Mesodermal cell (in vitro differentiated cells): ENCODE data around the gene ZNF594.
"Not testable (repeated sequence)": the region's sequence is repeated elsewhere in the genome, so short reads cannot be mapped to it uniquely, and the experiment has no call there.

Source experiments
- H3K27ac ChIP-seq: 2 replicates; pipeline ENCODE4 v1.7.0; 2013; ENCODE audit warnings: mild to moderate bottlenecking, low read depth, low read length, moderate library complexity; ENCODE audit not compliant: severe bottlenecking
- H3K36me3 ChIP-seq: 2 replicates; pipeline ENCODE4 v1.7.1; 2013; ENCODE audit warnings: mild to moderate bottlenecking, low read length, moderate library complexity; ENCODE audit not compliant: control insufficient read depth, insufficient read depth
- H3K4me1 ChIP-seq: one replicate; pipeline ENCODE4 v1.7.1; 2013; ENCODE audit warnings: mild to moderate bottlenecking, low read length; ENCODE audit not compliant: insufficient read depth, control insufficient read depth, poor library complexity, severe bottlenecking
- H3K4me3 ChIP-seq: 2 replicates; pipeline ENCODE4 v1.7.0; 2013; ENCODE audit warnings: low read length, control low read depth, mild to moderate bottlenecking; ENCODE audit not compliant: insufficient read depth, poor library complexity, severe bottlenecking; ENCODE audit errors: extremely low read depth
- H3K9me3 ChIP-seq: 2 replicates; pipeline ENCODE4 v1.7.1; 2013; ENCODE audit warnings: mild to moderate bottlenecking, low read length, moderate library complexity; ENCODE audit not compliant: control insufficient read depth
- WGBS, 2 experiments: methylation state at CpG; one replicate each; pipeline ENCODE4 v1.1.5; 2013; ENCODE audit warnings: missing lambda C conversion rate in 2 of 2; ENCODE audit not compliant: insufficient coverage in 2 of 2; 5-methylcytosine and 5-hydroxymethylcytosine counted together

The ZNF594 gene

DNA sequence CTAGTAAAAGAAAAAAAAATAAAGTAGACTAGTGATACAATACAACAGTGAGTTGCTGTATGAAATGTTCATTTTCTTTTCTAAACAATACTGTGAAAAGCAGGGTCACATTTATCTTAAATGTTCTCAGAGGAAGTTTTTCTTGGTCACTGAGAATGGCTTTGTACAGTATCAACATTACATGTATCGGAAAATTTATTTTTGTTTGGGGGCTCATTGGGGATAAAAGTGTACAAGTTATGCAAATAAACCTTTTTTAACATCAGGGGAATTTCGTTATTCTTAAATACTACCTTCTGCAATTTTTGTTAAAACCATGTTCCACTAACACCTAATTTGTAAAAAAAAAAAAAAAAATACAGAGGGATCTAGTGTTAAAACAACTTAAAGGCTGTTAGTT is 8.7 kb upstream of the ZNF594 start:
- no CpG with 5 or more reads among the region's 2 CpGs for WGBS, 2 experiments
- H3K27ac ChIP-seq: no peak overlapping the region
- no peak overlapping the region for H3K4me3 ChIP-seq
- H3K9me3 ChIP-seq: no peaks in the 10 kb centered on the region
- no peaks in the 10 kb centered on the region for H3K4me1 ChIP-seq
- no peaks in the 10 kb centered on the region for H3K36me3 ChIP-seq

DNA sequence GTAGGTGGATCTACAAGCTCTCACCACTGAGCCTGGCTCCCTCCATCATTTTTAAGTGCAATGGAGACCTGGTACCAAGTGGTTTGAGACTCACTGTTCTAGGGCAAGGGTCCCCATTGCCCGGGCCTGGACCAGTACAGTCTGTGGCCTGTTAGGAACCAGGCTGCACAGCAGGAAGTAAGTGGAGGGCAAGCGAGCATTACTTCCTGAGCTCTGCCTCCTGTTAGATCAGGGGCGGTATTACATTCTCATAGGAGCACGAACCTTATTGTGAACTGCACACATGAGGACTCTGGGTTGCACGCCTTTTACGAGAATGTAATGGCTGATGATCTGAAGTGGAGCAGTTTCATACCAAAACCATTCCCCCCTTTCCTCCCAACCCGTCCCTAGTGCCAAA is 6.8 kb upstream of the ZNF594 start:
- Histone ChIP-seq H3K4me3 (no peak overlapping the region), H3K27ac (no peak overlapping the region), H3K9me3 (no peaks in the 10 kb centered on the region), H3K4me1 (no peaks in the 10 kb centered on the region), H3K36me3 (no peaks in the 10 kb centered on the region)
- WGBS, 2 experiments: 91 to 98% methylated on average over 5 to 6 of the region's 7 CpGs

DNA sequence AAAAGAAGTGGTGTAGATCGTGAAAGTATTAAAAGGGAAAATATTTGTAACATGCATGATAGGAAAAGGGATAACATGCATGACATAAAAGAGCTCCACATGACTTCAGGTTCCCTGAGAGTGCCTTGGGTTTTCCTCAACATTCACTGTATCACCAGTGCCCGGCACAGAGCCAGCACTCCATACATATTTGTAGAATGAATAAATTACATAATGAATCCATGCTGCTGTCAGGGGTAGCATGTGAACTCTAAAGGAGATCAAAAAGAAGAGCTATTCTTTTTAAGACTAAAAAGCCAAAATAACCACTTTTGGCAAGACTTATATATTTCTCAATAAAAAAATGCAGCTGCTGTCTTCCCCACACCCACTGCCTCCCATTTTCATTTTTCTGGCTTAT is 2.7 kb upstream of the ZNF594 start:
- H3K36me3 ChIP-seq: peaks cover 8% of the 10 kb centered on the region
- no peak overlapping the region for H3K27ac ChIP-seq
- peaks cover 20% of the 10 kb centered on the region for H3K9me3 ChIP-seq
- H3K4me1 ChIP-seq: no peaks in the 10 kb centered on the region
- 63 to 100% methylated on average over 1 of the region's 2 CpGs for WGBS, 2 experiments
- no peak overlapping the region for H3K4me3 ChIP-seq

DNA sequence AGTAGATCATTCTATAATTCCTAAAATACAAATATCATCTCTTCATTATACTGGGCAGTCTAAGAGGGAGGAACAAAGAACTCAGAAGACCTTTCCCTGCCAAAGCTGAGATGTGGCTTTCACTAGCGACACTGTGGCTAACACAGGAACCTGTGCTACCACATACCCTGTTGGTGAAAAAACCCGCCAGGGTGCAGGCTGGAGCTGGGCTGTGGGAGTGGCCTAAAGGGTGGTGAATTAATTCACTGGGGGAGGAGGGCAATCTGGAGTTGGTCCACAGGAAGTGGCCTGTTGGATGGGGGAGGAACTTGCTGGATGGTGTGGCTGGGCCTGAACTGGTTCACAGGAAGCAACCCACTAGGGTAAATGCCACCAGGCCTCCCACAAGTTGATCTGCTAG is 7.4 kb downstream of the ZNF594 start:
- H3K4me3 ChIP-seq: no peak overlapping the region
- no peak overlapping the region for H3K27ac ChIP-seq
- WGBS, 2 experiments: 90% methylated on average over 2 of the region's 2 CpGs; no CpG with 5 or more reads in 1 of the 2 experiments
- no peaks in the 10 kb centered on the region for H3K4me1 ChIP-seq
- peaks cover 75% of the 10 kb centered on the region for H3K9me3 ChIP-seq
- peaks cover 37% of the 10 kb centered on the region for H3K36me3 ChIP-seq

DNA sequence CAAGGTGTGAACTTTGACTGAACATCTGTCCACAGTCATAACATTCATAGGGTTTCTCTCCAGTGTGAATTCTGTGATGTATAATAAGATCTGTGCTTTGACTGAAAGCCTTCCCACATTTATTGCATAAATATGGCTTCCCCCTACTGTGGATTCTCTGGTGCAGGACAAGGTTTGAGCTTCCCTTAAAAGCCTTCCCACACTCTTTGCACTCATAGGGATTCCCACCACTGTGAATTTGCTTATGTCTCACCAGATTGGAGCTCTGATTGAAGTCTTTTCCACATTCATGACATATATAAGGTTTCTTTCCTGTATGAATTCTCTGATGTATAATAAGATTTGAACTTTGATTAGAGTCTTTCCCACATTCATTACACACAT is 8.3 kb downstream of the ZNF594 start:
- Histone ChIP-seq H3K27ac (no peak overlapping the region), H3K36me3 (peaks cover 39% of the 10 kb centered on the region), H3K4me1 (no peaks in the 10 kb centered on the region), H3K4me3 (no peak overlapping the region), H3K9me3 (peaks cover 77% of the 10 kb centered on the region)

DNA sequence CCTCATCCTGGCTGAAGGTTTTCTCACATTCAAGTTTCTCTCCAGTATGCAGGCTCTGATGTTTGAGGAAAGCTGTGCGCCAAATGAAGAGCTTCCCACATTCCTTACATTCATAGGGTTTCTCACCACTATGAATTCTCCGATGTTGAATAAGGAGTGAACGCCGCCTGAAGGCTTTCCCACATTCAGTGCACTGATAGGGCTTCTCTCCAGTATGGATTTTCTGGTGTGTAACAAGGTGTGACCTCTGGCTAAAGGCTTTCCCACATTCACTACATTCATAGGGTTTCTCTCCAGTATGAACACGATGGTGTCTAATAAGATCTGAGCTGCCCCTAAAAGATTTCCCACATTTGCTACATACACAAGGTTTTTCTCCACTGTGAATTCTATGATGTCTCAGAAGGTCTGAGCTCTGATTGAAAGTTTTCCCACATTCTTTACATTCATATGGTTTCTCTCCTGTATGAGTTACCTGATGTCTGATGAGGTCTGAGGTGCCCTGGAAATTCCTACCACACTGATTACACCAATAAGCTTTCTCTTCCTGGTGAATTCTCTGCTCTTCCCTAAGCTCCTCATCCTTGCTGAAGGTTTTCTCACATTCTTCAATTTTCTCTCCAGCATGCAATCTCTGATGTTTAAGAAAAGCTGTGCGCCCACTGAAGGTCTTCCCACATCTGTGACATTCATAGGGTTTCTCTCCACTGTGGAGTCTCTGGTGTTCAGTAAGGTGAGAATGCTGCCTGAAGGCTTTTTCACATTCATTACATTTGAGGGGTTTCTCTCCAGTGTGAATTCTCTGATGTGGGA is 8.9 kb downstream of the ZNF594 start:
- peaks cover 39% of the 10 kb centered on the region for H3K36me3 ChIP-seq
- no peak overlapping the region for H3K4me3 ChIP-seq
- H3K4me1 ChIP-seq: no peaks in the 10 kb centered on the region
- H3K27ac ChIP-seq: no peak overlapping the region
- 94 to 100% methylated on average over 1 to 3 of the region's 6 CpGs for WGBS, 2 experiments
- peaks cover 77% of the 10 kb centered on the region for H3K9me3 ChIP-seq

DNA sequence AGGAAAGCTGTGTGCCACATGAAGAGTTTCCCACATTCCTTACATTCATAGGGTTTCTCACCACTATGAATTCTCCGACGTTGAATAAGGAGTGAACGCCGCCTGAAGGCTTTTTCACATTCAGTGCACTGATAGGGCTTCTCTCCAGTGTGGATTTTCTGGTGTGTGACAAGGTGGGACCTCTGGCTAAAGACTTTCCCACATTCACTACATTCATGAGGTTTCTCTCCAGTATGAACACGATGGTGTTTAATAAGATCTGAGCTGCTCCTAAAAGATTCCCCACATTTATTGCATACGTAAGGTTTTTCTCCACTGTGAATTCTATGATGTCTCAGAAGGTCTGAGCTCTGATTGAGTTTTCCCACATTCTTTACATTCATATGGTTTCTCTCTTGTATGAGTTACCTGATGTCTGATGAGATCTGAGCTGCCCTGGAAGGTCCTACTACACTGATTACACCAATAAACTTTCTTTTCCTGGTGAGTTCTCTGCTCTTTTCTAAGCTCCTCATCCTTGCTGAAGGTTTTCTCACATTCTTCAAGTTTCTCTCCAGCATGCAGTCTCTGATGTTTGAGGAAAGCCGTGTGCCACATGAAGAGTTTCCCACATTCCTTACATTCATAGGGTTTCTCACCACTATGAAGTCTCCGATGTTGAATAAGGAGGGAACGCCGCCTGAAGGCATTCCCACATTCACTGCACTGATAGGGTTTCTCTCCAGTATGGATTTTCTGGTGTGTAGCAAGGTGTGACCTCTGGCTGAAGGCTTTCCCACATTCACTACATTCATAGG is 10.0 kb downstream of the ZNF594 start:
- Histone ChIP-seq H3K27ac (no peak overlapping the region), H3K4me1 (no peaks in the 10 kb centered on the region), H3K36me3 (peaks cover 40% of the 10 kb centered on the region), H3K9me3 (peaks cover 76% of the 10 kb centered on the region), H3K4me3 (no peak overlapping the region)
- WGBS, 2 experiments: 95 to 100% methylated on average over 2 to 7 of the region's 10 CpGs

DNA sequence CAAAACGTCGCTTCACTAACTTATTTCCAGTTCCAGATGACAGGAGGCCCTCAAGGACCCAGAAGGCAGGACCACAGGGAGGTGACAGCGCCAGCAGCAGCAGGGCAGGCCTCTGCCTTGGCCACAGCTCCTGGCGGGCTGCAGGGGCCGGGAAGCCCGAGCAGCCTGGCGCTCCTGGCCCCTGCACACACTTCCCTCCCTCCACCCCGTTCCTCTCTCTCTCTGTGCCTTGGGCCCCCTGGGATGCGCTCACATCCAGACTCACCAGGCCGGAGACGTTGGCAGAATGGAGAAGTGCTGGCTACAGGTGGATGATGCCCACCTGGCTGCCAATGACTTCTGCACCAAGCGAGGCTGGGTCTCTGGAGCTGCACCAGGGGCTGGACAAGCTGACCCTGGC is 12.7 kb downstream of the ZNF594 start:
- peaks cover 45% of the 10 kb centered on the region for H3K36me3 ChIP-seq
- no peak overlapping the region for H3K4me3 ChIP-seq
- H3K4me1 ChIP-seq: no peaks in the 10 kb centered on the region
- WGBS, 2 experiments: 84 to 90% methylated on average over 5 to 9 of the region's 12 CpGs
- peaks cover 63% of the 10 kb centered on the region for H3K9me3 ChIP-seq
- no peak overlapping the region for H3K27ac ChIP-seq

DNA sequence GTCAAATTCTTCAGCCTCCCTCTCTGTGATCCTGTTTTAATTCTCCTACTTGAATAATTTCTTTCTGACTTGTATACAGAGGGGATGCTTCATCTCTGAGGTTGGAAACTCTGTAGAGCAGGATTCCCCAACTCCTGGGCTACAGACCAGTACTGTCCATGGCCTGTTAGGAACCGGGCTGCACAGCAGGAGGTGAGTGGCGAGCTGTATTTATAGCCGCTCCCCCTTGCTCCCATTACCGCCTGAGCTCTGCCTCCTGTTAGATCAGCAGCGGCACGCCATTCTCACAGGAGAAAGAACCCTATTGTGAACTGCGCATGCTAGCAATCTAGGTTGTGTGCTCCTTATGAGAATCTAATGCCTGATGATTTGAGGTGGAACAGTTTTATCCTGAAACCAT is 16.6 kb downstream of the ZNF594 start:
- not testable (repeated sequence) for H3K4me1 ChIP-seq
- WGBS, 2 experiments: 84 to 98% methylated on average over 4 to 6 of the region's 7 CpGs
- peaks cover 24% of the 10 kb centered on the region for H3K9me3 ChIP-seq

DNA sequence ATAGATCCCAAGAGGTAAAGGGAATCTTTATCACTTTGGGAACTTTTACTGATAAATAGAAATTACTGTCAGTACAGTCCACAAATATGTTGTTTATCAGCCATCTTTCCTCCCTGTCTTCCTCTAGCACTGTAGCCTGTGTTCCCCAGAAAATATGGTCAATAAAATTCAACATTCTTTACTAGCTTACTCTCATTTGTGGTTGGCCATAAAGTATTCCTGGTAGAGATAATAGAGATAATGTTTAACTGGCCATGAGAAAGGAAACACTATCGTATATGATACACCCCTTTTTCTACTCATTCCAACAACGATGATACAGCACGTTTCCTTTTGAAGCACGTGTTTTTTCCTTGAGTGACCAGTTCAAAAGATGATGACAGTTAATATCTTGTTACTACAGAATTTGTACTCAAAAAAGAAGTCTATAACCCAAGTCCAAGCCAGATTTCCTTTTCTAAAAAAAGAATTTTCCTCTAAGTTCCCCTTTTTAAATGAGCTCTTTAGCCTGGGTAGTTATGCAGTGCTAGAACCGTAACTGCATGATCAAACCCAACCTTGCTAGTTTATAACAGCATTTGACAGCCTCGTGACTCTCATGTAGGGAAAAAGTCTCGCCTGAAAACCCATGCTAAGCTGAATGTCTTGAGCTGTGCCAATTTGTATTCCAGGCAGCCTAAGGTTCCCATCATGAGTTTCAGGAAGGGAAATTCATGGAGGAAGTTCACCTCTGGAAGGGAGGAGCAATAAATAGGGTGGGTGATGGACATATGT is 25.7 kb downstream of the ZNF594 start:
- not testable (repeated sequence) for H3K36me3 ChIP-seq

More for the DNA sequence above, 16.6 kb downstream of the ZNF594 start:
- not testable (repeated sequence) for H3K27ac ChIP-seq, H3K4me3 ChIP-seq
- H3K36me3 ChIP-seq: peaks cover 31% of the 10 kb centered on the region

More for the DNA sequence above, 25.7 kb downstream of the ZNF594 start:
- H3K27ac ChIP-seq, H3K4me3 ChIP-seq, H3K9me3 ChIP-seq, H3K4me1 ChIP-seq: not testable (repeated sequence)
- 100% methylated on average over 2 to 3 of the region's 7 CpGs for WGBS, 2 experiments
